ENCODE measurements around the gene EVI2B. TPM values are rescaled to one million over a fixed set of nuclear protein-coding genes. Genes with fewer than 3 reads are reported as not detected.
"Not testable (repeated sequence)": the region's sequence is repeated elsewhere in the genome, so short reads cannot be mapped to it uniquely, and the experiment has no call there.

Gene EVI2B
- 0.14 and 0.20 TPM in 2 replicates for total RNA-seq

GRCh38 chr17:31313982-31314781, at the start of gene EVI2B:
EVI2B (minus strand) TSS chr17:31314054; CDS start chr17:31305609, 8,445 bp downstream.
- peak; percentile 46 for DNase-seq (ENCODE audit: low read depth, low spot score)

GRCh38 chr17:31357839-31358394, 44.1 kb upstream of the EVI2B start:
- DNase-seq (ENCODE audit: low read depth, low spot score) = no peak

- DNase-seq (ENCODE audit: low read depth, low spot score) = no peak
These were observed 43.2 kb upstream of the EVI2B start for GRCh38 chr17:31357091-31357490.

GRCh38 chr17:31355935-31356334, 42.1 kb upstream of the EVI2B start:
- no peak for DNase-seq (ENCODE audit: low read depth, low spot score)

- no peak for DNase-seq (ENCODE audit: low read depth, low spot score)
These were observed 35.6 kb upstream of the EVI2B start for GRCh38 chr17:31349454-31349853.

GRCh38 chr17:31345191-31345747, 31.4 kb upstream of the EVI2B start:
- not testable (repeated sequence) for DNase-seq (ENCODE audit: low read depth, low spot score)

- no peak for DNase-seq (ENCODE audit: low read depth, low spot score)
These were observed 26.2 kb upstream of the EVI2B start for GRCh38 chr17:31339906-31340661.

GRCh38 chr17:31329221-31329620, 15.4 kb upstream of the EVI2B start:
- DNase-seq (ENCODE audit: low read depth, low spot score) = no peak

- no peak for DNase-seq (ENCODE audit: low read depth, low spot score)
These were observed 14.3 kb upstream of the EVI2B start for GRCh38 chr17:31328160-31328535.

- no peak for DNase-seq (ENCODE audit: low read depth, low spot score)
These were observed 13.8 kb upstream of the EVI2B start for GRCh38 chr17:31327534-31328159.

- DNase-seq (ENCODE audit: low read depth, low spot score) = no peak
These were observed 9.7 kb upstream of the EVI2B start for GRCh38 chr17:31323551-31323950.

GRCh38 chr17:31321966-31322365, 8.1 kb upstream of the EVI2B start:
- no peak for DNase-seq (ENCODE audit: low read depth, low spot score)

- peak; percentile 10 for DNase-seq (ENCODE audit: low read depth, low spot score)
These were observed 7.6 kb upstream of the EVI2B start, which contains the start of gene EVI2A for GRCh38 chr17:31321481-31321880. EVI2A (minus strand) TSS chr17:31321622; CDS start chr17:31319013, 2,609 bp downstream.

- DNase-seq (ENCODE audit: low read depth, low spot score) = no peak
These were observed 6.9 kb upstream of the EVI2B start for GRCh38 chr17:31320791-31321190.

- no peak for DNase-seq (ENCODE audit: low read depth, low spot score)
These were observed 6.4 kb upstream of the EVI2B start for GRCh38 chr17:31320241-31320640.

- DNase-seq (ENCODE audit: low read depth, low spot score) = no peak
These were observed 5.2 kb upstream of the EVI2B start for GRCh38 chr17:31318851-31319661.

GRCh38 chr17:31318298-31318801, 4.5 kb upstream of the EVI2B start:
- DNase-seq (ENCODE audit: low read depth, low spot score) = no peak

- no peak for DNase-seq (ENCODE audit: low read depth, low spot score)
These were observed 887 bp upstream of the EVI2B start for GRCh38 chr17:31314782-31315100.

GRCh38 chr17:31312223-31312622, 1.6 kb downstream of the EVI2B start:
- not testable (repeated sequence) for DNase-seq (ENCODE audit: low read depth, low spot score)

GRCh38 chr17:31311526-31311925, 2.3 kb downstream of the EVI2B start:
- DNase-seq (ENCODE audit: low read depth, low spot score) = no peak

GRCh38 chr17:31310886-31311285, 3.0 kb downstream of the EVI2B start:
- no peak for DNase-seq (ENCODE audit: low read depth, low spot score)
